GM19397 (cell line): Measurements from ENCODE around the gene TULP4.
"Not testable (repeated sequence)": the region's sequence is repeated elsewhere in the genome, so short reads cannot be mapped to it uniquely, and the experiment has no call there.

Experiments
- ATAC-seq: cut with Tn5 transposase; IDR thresholded peaks from one replicate; pipeline ENCODE4 v1.9.1; 2021; ENCODE audit warnings: mild to moderate bottlenecking, moderate library complexity; ENCODE audit not compliant: unreplicated experiment

The TULP4 gene

DNA sequence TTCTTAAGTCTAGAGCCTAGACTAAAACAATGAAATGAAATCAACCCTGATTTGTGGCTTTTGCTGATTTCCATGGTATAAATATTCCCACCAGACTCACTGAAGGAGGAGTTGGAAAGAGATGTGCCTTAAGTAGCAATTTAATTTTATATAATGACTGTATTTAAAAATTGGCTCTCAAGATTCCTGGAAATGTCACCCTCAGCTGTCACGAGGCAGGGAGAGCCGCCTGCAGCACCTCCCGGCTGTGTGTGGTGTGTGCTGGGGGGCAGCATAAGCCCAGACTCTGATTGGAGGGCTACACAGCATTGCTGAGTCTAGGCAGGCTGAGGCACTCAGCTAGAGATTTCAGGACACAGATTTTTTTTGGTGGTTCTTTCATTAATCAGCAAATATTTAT, 207.0 kb downstream of the TULP4 start:
- ATAC-seq: no peak

DNA sequence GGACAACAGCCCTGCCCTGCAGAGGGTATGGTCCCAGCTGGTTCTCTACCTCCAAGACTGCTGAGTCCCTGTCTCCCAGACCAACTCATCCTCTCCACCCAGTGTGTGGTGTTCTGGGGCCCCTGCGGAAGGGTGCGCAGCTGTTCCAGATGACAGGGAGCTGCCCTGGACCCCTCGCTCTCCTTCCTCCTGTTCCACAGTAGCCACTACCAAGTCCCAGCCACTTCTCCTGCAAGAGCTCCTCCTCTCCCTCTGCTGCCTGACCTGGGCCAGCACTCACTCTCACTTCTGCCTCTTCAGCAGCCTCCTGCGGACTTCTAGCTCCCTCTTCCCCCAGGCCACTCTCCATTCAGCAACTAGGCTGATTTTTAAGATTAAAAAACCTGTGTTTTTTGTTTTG, 207.5 kb downstream of the TULP4 start:
- ATAC-seq: no peak

DNA sequence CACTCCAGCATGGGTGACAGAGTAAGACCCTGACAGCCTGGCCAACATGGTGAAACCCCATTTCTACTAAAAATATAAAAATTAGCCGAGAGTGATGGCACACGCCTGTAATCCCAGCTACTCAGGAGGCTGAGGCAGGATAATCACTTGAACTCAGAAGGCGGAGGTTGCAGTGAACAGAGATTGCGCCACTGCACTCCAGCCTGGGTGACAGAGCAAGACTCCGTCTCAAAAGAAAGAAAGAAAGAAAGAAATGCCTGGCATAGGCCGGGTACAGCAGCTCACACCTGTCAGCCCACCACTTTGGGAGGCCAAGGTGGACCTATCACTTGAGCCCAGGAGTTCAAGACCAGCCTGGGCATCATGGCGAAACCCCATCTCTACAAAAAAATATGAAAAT, 208.7 kb downstream of the TULP4 start:
- ATAC-seq: not testable (repeated sequence)

DNA sequence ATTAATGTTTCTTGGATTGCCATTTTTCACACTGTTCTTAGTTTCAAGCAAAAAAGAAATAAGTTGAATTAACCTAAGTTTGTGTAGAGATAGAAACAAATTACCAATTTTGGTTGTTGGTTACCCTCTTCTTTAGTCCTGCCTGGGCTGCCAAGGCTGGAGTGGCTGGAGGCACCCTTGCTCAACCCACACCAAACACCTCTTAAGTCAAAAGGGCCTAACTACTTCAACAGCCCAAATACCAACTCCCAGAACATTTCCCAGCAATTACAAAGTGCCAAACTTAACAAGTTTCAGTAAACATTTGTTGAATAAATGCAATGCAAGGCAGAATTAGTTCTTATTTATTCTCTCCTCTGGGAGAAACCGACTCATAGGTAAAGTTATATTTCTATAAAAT, 209.5 kb downstream of the TULP4 start:
- ATAC-seq: no peak

DNA sequence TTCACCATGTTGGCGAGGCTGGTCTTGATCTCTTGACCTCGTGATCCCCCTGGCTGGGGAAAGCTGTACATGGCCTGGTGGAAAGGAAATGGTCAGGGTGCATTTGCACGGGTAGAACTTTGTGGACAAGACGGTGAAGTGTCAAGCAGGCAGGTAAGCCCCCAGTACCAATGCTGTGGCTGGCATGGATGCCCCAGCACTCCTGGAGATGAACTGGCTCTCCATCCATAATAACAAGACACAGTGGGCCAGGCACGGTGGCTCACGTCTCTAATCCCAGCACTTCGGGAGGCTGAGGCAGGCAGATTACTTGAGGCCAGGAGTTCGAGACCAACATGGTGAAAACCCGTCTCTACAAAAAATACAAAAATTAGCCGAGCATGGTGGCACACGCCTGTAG, 210.4 kb downstream of the TULP4 start:
- no peak for ATAC-seq

DNA sequence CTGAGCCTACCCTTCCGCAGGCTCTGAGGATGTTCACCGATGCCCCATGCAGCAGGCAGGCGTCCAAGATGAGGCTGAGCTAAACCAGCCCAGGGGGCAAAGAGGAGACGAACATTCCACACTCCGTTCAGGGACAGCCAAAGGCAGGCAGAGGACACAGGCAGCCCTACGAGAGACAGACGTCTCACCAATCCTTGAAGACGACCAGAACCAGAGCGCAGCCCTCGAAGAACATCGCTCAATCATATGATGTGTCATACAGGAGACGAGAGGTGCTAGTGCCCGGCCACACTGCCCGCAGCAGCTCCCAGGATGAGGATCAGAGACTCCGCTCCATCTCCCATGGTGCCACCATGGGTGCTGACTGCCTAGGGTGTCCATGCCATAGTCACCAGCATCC, 212.0 kb downstream of the TULP4 start:
- no peak for ATAC-seq

DNA sequence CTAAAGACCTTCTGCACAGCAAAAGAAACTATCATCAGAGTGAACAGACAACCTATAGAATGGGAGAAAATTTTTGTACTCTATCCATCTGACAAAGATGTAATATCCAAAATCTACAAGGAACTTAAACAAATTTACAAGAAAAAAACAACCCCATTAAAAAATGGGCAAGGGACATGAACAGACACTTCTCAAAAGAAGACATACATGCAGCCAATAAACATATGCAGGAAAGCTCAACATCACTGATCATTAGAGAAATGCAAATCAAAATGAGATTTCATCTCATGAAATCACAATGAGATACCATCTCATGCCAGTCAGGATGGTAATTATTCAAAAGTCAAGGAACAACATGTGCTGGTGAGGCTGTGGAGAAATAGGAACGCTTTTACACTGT, 215.6 kb downstream of the TULP4 start:
- not testable (repeated sequence) for ATAC-seq

DNA sequence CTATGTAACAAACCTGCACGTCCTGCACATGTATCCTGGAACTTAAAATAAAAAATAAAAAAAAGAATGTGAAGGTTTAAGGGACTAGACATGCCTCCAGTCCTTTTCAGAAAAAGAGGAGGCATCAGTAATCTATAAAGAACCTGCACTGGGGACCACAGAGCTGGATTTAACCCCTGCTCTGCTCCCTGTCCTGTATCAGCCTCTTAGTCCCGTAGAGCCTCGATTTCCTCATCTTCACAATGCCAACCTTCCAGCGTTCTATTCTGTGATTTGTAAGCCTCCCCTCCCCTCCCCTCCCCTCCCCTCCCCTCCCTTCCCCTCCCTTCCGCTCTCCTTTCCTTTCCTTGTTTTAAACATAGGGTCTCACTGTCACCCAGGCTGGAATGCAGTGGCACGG, 216.6 kb downstream of the TULP4 start:
- ATAC-seq: no peak

DNA sequence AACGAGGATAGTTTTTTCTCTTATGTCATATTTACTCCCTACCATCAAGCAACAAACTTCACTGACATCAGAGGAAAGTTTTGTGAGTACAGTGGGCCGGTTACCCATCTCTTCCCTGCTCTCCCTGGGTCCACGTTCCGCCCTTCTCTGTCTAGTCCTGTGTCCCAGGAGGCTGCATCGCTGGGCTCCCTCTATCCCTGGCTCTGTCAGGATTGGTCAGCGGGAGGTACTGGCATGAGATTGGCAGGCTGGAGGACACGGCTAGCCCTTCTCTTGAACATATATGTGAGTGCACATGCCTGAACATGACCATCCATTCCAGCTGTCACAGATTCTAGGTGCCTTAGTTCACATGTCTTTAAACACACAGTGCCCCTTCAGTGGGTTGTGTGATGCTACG, 217.4 kb downstream of the TULP4 start:
- ATAC-seq: no peak

DNA sequence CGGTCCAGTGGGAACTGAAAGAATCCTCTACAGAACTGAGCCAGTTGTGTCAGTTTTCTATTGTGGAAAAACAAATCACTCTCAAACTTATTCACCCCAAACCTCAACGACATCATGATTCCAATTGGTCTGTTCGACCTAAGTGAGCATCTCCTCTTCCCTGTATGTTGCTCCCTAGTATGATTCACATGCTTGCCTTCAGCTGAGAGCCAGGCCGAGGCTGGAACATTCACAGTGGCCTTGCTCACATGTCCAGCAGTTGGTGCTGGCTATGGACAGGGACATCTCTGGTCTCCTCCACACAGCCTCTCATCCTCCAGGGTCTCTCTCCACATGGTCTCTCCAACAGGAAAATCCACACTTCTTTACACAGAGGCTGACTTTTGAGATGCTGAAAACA, 219.3 kb downstream of the TULP4 start:
- no peak for ATAC-seq

DNA sequence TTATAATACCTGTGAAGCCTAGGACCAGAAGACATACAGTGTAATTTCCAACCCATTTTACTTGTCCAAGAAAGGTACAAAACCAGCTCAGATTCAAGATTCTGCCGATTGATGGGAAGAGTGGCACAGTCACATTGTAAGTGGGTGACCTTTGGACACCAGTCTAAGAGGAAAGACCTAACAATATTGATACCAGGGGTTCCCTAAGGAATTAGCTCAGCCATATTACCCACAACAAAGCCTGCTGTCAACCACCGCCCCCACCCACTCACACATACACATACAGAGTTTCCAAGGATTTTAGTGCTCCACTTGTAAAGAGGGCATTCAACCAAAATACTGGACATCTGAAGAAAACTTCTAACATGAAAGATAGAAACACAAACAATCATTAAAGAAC, 219.7 kb downstream of the TULP4 start:
- no peak for ATAC-seq

DNA sequence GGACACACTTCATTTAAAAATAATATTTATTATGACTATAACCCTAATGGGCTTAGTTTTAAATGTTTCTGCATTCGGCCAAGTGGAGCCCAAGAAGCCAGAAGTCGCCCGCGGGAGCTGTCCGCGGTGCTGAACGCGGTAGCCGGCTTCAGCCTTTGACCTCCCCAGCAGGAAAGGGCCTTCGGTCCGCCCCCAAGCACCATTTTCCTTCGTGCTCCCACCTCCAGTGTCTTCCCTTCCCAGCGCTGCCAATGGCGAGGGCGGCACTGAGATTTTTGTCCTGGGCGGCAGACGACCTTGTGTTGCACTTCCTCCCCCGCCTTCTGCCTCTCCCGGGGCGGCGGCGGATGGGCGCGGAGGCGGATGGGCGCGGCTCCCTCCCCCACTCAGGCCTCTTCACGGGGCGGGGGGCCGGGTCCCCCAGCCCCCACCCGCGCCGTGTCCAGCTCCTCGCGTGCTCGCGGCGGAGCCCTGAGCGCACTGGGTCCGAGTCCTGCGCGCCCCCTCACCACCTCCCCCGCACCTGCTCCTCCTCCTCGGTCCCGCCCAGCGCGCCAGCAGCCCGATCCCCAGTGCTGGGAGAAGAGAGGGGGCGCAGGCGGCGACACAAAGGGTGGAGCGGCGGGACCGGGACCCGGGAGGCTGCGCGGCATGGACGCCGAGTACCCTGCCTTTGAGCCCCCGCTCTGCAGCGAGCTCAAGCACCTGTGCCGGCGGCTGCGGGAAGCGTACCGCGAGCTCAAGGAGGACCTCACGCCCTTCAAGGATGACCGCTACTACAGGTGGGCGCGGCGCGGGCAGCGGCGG, 224.0 kb downstream of the TULP4 start:
- no peak for ATAC-seq

DNA sequence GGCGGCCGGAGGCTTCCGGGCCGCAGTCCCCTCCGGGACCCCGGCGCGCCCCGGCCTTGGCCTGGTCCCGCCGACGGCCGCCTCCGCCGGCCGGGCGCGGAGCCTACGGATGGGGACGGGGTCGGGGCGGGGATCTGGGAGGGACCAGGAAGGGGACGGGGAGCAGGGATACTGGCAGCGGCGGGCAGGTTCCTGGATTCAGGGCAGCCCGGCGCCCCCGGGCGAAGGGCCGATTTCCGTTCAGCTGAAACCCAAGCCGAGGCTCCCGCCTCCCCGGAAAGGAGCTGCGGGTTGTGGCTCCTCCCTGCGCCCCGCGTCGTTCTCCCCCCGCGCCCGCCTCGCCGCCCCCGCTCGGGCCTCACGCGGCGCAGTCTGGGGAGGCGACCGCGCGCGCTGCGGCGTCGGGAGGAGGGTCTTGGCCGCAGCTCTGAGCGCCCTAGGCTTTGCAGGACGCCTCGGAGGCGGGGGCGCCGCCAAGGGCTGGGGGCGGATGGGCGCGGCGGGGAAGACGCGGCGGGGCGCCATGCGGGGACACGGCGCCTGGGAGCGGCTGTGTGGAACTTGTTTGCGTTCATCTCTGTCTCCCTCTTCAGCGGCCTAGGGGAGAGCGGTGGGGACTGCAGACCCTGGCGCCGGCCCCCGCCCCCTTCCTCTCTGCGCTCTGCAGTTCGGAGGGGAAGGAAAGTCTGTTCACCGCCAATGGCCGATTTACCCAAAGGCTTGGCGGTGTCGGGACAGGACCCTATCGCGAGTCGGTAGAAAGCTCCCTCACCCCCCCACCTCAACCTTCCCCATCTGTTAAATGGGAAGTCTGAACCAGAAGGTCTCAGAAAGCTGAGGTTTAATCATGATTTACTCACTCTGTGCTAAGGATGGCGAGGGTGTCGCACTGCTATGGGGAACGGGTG, 224.9 kb downstream of the TULP4 start:
- no peak for ATAC-seq

DNA sequence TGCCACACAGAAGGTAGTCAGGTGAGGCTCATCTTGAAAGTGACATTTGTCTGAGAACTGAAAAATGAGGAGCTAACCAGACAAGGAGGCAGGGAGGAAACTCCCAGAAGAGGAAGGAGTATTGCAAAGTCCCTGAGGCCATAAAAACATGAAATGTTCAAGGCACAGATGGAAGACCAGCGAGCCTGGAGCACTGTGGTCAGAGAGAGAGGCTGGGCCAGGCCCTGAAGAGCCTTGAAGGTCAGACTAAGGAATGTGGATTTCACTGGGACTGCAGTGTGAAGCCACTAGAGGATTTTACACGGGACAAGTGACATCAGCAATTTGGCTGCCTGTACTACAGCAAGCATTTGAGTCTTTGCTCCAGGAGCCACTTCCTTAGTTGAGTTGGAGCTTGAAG, 226.5 kb downstream of the TULP4 start:
- ATAC-seq: no peak

DNA sequence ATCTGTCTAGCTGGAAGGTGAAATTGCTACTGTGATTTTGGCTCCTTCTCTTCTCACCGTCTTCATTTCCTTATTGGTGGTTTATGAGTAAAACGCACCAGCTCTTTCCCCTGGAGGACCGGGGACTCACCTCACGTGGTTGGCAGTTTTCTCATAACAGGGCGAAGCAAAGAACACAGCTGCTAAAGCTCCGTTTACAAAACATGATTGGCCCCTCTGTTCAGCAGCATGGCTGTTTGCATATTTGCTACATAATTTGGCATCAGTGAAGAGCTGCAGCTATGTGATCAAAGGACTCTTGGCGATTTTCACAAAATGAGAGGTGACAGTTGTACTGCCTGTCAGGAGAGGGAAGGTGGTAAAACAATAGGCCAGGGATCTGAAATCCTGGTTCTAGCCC, 227.1 kb downstream of the TULP4 start:
- no peak for ATAC-seq

DNA sequence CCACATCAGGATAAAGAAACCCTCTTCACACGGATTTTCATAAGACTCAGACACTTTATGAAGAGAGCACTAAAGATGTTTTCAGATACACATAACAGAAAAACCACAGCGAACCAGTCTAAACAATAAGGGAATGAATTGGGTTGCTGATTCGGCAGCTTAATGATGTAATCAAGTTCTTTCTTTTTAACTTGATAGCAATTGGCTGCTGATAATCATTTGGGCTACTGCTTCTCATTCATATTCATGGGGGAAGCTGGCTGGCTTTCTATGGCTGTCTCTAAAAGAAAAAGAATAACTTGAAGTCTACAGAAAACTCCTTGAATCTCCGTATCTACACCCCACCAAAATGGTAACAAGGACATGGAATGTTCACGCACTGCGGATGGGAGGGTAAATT, 227.6 kb downstream of the TULP4 start:
- ATAC-seq: no peak

DNA sequence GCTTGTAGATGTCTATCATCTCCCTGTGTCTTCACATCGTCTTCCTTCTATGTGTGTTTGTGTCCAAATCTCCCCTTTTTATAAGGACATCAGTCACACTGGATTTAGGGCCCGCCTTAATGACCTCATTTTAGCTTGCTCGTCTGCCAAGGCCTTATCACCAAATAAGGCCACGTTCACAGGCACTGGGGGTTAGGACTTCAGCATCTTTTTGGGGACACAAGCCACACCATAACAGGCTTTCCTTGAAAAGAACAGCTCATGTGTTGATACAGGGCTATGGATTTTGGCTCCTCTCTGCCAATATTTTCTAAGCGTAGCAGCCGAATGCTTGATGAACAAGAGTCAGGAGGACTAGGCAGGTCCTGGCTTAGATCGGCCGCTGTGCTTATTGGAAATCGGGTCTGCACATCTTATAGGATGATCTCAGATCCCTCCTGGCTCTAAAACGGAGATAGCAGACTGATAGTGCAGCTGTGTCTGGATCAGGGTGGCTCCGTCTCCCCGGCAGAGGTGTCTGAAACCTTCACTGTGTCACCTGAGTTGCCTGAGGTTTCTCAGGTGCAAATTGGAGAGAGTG, 231.4 kb downstream of the TULP4 start:
- ATAC-seq: no peak

DNA sequence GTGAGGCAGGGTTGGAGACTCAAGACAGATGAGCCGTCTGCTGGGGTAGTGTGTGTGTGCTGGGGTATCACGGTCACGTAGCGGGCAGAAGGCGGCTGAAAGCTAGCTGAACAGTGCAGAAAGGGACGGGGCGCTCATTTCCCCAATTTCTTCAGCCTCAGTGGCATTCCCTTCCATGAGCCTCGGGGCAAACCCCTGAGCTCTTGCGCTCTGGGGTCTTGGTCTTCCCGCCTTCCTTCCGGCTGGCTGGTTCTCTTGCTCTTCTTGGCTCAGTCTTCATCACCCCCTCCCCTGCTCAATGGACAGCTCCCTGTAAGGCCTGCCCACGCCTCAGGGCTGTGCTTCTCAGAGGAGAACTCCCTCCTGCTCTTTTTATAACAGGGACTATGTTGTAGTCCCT, 232.2 kb downstream of the TULP4 start:
- ATAC-seq: no peak

DNA sequence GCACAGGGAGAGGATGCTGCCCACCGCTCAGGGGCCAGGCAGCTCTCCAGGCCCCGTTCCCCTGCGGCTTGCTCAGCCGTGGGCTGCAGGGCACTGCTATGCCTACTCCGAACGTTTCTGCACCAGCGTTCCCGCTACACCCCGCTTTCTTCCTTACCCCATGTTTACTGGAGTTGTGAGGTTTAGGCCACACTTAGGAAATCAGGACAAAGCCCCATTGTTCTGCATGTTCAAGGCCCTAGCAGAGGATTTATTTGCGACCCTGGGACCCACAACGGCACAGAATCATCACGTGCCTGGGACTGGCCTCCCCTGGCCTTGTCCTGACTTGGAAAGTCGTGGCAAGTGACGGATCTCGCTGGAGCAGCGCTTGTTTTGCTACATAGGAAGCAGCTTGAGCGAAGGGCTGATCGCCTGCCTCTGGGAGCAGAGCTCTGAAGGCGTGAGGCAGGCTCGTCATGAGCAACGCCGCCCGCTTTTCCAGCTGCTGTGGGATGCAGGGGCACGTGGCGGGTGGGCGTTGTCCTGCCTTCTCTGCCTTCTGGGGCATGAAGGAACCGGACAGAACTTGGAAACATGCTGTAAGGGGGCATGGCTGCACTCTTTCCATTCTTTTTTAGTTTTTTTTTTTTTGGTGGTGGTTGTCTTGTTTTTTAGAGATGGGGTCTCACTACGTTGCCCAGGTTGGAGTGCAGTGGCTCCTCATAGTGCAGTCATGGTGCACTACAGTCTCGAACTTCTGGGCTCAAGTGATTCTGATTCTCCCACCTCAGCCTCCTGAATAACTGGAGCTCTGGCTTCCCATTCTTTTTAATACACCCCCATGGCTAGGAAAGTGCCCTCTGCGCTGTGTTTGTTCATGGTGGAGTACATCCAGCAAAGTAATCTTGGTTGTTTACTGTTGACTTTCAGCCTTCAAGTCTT, 233.0 kb downstream of the TULP4 start:
- no peak for ATAC-seq

DNA sequence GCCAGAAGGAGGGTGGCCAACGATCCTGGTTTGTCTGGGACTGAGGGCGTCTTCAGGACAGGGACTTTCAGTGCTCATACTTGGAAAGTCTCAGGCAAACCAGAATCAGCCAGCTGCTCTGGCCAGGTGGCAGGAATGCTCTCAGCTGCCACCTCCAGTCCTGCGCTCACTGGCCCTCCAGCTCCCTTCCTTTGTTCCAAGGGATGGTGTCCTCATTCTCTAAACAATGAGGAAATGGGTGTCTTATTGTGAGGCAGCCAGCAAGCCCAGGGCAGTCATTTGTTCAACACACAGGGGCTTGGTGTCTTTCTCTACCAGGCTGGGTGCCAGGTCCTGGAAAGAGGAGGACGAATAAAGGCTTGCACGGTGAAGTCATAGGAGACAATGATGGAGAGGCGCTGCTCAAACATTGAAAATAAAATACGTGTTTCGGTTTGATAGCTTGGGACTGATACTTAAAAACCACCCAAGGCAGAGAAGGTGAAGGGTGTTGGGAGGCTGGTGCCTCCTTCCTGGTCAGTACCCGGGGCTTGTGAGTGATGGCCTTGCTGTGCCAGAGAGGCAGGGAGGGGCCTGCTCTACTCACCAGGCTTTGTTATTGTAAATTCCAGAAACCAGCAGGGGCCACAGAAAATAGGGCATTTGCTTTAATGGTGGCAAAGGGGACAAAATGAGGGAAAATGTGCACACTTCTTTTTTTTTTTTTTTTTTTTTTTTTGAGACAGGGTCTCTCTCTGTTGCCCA, 236.3 kb downstream of the TULP4 start:
- no peak for ATAC-seq
